Ovary (tissue), 3 donors: ENCODE results near the gene ATAD2B.

ENCODE experiments used
- CTCF ChIP-seq, 3 donors: fragments of 450-650 bp in 2 of 3; fragments of 200-600 bp in 1 of 3; IDR thresholded peaks; one replicate each; pipeline versions ENCODE4 v1.5.1 to v1.8.0; 2016 to 2022; ENCODE audit warnings: antibody characterized with exemption in 3 of 3, mild to moderate bottlenecking in 1 of 3
- POLR2A ChIP-seq: fragments of 450-650 bp; IDR thresholded peaks from one replicate; pipeline ENCODE4 v1.6.1; 2017; ENCODE audit warnings: antibody characterized with exemption, mild to moderate bottlenecking, moderate library complexity
- donor health status: DM: no; HTN: no; CAD: no.

- TF ChIP-seq POLR2A (no peak), CTCF (IDR thresholded peaks at IDR 0.05) (no peak)
These were observed 26.8 kb downstream of the ATAD2B start for GRCh38 chr2:23900133-23900532.
